ENCODE data around the gene CNTN4.
A peak's percentile ranks its signal among the peaks of the same experiment; 100 is the strongest.

CNTN4 gene

GRCh38 chr3:2597615-2598014 lies 498.9 kb downstream of the CNTN4 start:
- DNase-seq (ENCODE audit: low spot score), result no peak

- no peak for DNase-seq (ENCODE audit: low spot score)
These were observed 500.8 kb downstream of the CNTN4 start for GRCh38 chr3:2599471-2599870.

- no peak for DNase-seq (ENCODE audit: low spot score)
These were observed 505.1 kb downstream of the CNTN4 start for GRCh38 chr3:2603692-2604289.

GRCh38 chr3:2614578-2614977 lies 515.9 kb downstream of the CNTN4 start:
- no peak for DNase-seq (ENCODE audit: low spot score)

GRCh38 chr3:2615080-2615479 lies 516.4 kb downstream of the CNTN4 start:
- DNase-seq (ENCODE audit: low spot score), result no peak

- no peak for DNase-seq (ENCODE audit: low spot score)
These were observed 524.8 kb downstream of the CNTN4 start for GRCh38 chr3:2623436-2623835.

- no peak for DNase-seq (ENCODE audit: low spot score)
These were observed 529.5 kb downstream of the CNTN4 start for GRCh38 chr3:2628117-2628516.

GRCh38 chr3:2635511-2635910 lies 536.8 kb downstream of the CNTN4 start:
- DNase-seq (ENCODE audit: low spot score), result no peak

- DNase-seq (ENCODE audit: low spot score), result no peak
These were observed 544.9 kb downstream of the CNTN4 start for GRCh38 chr3:2643606-2644005.

- no peak for DNase-seq (ENCODE audit: low spot score)
These were observed 546.3 kb downstream of the CNTN4 start for GRCh38 chr3:2645001-2645400.

- no peak for DNase-seq (ENCODE audit: low spot score)
These were observed 552.1 kb downstream of the CNTN4 start for GRCh38 chr3:2650746-2651145.

GRCh38 chr3:2652386-2652785 lies 553.7 kb downstream of the CNTN4 start:
- no peak for DNase-seq (ENCODE audit: low spot score)

- DNase-seq (ENCODE audit: low spot score), result no peak
These were observed 555.0 kb downstream of the CNTN4 start for GRCh38 chr3:2653706-2654105.

- DNase-seq (ENCODE audit: low spot score), result no peak
These were observed 556.6 kb downstream of the CNTN4 start for GRCh38 chr3:2655229-2655701.

GRCh38 chr3:2656806-2657777 lies 558.4 kb downstream of the CNTN4 start:
- peak; percentile 25 for DNase-seq (ENCODE audit: low spot score)

GRCh38 chr3:2657971-2658370 lies 559.3 kb downstream of the CNTN4 start:
- no peak for DNase-seq (ENCODE audit: low spot score)

- DNase-seq (ENCODE audit: low spot score), result no peak
These were observed 561.2 kb downstream of the CNTN4 start for GRCh38 chr3:2659896-2660295.

GRCh38 chr3:2661078-2661477 lies 562.4 kb downstream of the CNTN4 start:
- DNase-seq (ENCODE audit: low spot score), result no peak

GRCh38 chr3:2677501-2677900 lies 578.8 kb downstream of the CNTN4 start:
- no peak for DNase-seq (ENCODE audit: low spot score)

- no peak for DNase-seq (ENCODE audit: low spot score)
These were observed 581.6 kb downstream of the CNTN4 start for GRCh38 chr3:2680236-2680635.

GRCh38 chr3:2684046-2684445 lies 585.4 kb downstream of the CNTN4 start:
- no peak for DNase-seq (ENCODE audit: low spot score)

GRCh38 chr3:2686816-2687502 lies 588.3 kb downstream of the CNTN4 start:
- DNase-seq (ENCODE audit: low spot score), result no peak

- no peak for DNase-seq (ENCODE audit: low spot score)
These were observed 598.9 kb downstream of the CNTN4 start for GRCh38 chr3:2697589-2697988.
